Stimulated activated CD4-positive, alpha-beta T cell treated with anti-CD3 and anti-CD28 coated beads, Interleukin-4, amount 100 ng/mL, for 4 hours (primary cell): Measurements from ENCODE around the gene SYT7.

Experiments used
- DNase-seq, 2 experiments: peaks; one replicate each; pipeline ENCODE4 v3.0.0-alpha.2; 2020

The SYT7 gene

GRCh38 chr11:61536676-61537270 is 44.1 kb downstream of the SYT7 start:
- DNase-seq: no peak

DNA sequence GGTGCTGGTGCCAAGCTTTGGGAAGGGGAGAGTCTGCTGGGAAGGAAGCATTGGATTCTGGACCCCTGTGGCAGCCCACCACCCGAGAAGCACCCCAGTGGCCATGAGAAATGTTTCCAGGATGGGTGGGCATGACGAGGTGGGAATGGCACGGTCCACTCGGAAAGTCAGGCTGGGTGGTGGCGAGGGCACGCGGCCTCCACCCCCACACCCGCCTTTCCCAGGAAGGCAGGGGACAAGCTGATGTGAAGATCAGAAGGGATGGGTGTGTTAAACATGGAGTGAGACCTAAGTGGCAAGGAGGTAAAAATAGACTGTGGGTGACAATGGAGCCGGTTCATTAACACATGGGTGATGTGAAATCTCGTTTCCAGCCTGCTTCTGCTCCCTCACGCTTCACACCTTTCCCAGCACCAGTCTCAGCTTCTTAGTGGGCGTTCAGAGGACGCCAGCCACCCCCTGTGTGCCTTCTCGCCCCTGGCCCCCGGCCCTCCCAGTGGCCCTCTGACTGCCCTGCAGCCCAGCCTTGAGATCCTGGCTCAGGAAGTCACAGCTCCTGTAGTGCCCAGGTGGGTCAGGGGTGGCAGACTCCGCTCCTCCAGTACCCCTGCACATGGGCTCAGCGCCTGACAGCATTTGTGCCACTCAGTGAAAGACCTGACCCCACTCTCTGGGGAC is 44.7 kb downstream of the SYT7 start:
- no peak for DNase-seq

DNA sequence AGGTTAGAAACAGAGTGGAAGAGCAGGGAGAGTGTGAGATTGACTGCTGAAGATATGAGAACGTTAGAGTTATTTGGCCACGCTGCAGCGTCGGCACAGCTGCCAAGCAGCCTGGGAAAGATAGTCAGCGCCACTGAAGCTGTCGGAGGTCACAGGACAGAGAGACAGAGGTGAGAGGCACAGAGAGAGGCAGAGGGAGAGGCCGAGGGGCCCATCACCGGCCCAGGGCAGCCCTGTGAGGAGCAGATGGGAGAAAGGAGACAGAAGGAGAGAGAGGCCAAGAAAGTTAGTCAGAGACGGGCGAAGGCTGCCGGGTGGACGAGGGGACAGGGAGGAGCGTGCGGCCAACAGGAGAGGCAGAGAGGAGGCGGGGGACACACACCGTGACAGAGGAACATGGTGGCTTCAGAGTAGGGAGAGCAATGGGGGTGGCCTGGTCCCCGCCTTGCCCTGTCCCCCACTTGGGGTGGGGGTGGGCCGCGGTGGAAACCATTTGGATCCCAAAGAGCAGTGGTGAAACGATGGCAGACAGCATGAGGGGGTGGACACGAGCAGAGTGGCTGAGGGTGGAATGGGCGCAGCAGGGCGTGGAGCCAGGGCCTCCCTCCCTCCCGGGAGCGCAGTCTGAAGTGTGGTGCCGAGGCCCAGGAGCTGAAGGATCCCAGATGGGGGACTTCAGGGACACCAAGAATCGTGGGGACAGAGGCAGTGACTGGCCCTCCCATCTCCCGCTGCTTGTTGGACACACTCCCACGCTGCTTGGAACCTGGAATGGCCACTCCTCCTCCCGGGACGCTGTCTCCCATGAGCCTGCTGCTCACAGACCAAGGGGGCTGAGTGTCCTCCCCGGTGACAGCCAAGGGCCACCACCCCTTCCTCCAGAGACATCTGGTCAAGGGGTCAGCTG is 45.7 kb downstream of the SYT7 start:
- DNase-seq: no peak

DNA sequence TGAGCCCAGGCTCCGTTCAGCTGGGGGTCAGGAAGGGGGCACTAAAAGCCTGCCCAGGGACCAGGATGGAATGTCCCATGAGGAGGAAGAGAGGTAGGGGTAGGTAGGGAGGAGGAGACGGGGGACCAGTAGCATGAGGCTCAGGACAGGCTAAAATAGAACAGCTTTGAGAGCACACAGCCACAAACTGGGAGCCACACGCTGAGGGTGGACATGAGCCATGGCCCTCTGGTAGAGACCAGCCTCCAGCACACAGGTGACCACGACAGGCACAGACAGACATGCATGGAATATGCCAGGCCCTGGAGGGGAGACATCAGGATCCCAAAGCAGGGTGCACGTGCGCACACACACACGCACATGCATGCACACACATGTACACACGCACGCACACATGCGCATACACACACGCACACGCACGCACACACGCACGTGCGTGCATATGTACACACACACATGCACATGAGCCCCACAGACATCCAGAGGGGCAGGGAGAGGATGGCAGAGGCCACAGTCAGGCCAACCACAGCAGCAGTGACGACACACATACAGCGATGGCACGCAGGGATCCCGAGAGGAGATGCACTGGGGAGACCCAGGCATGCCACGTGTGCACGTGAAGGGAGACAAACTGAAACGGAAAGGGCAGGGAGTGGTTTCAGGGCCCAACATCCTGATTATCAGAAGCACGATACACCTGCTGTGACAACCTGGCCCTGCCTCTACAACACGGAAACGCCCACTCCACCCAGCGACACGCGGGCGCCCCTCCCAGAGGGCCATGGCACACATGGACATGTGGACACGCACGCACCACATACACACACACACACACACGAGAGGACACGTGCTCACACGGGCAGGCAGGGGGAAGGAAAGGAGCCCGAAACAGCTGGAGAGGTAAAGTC is 46.6 kb downstream of the SYT7 start:
- no peak for DNase-seq

GRCh38 chr11:61533401-61533800 is 47.5 kb downstream of the SYT7 start:
- DNase-seq: no peak

DNA sequence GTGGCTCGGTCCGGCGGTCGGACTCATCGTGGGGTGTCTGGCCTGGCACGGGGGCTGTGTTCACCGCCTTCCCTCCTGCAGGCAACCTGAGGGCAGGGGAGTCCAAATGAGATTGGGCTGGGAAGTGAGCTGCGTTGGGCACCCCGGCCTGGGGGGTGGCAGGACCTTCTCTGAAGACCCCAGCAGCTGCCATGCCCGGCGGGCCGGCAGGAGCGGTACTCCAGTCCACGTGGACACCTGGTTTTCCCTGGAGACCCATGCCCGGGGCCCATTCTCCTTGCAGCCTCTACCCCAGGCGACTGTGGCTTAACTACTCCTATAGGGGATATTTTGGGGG is 47.9 kb downstream of the SYT7 start:
- no peak for DNase-seq

- peak; percentile 19 to 39 for DNase-seq
Measured at GRCh38 chr11:61532134-61533038, 48.5 kb downstream of the SYT7 start.

GRCh38 chr11:61531044-61531443 is 49.8 kb downstream of the SYT7 start:
- DNase-seq: no peak

DNA sequence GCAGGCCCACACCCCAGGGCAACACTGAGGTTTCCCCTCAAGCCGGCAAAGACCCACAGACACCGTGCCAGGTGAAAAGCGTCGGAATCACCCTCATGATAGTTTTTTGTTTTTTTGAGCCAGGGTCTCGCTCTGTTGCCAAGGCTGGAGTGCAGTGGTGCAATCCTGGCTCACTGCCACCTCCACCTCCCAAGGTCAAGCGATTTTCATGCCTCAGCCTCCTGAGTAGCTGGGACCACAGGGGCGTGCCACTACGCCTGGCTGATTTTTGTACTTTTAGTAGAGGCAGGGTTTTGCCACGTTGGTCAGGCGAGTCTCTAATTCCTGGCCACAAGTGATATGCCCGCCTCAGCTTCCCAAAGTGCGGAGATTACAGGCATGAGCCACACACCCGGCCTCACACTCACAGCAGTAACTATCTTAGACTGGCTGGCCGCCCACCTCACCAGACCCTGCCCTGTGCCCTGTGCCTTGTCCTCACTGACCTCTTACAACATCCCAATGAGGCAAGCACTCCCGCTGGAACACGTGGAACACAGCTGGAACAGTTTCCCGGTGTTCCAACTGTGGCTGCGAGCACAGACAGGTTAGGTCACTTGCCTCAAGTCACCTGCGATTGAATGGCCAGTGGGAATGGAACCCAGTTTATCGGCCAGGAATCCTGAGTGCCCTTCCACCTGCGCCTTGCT is 51.2 kb downstream of the SYT7 start:
- no peak for DNase-seq

DNA sequence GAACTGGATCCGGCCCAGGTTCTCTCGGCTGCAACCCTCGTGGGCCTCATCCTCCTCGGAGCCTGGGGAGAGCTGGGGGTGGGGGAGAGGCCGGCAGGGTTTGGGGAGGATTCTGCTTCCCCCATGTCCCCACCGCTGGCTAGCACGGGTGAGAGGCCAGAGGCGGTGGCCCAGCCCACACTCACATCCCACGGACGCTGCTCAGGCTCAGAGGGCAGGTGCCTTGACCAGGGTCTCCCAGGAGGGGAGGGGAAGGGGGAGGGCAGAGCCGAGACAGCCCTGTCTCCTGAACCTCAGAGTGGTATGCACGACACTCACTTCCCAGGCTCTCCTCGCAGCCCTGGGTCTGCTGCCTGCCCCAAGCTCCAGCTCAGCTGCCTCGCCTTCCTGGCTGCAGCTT is 52.8 kb downstream of the SYT7 start:
- no peak for DNase-seq

GRCh38 chr11:61526956-61527731 is 53.7 kb downstream of the SYT7 start:
- no peak for DNase-seq

DNA sequence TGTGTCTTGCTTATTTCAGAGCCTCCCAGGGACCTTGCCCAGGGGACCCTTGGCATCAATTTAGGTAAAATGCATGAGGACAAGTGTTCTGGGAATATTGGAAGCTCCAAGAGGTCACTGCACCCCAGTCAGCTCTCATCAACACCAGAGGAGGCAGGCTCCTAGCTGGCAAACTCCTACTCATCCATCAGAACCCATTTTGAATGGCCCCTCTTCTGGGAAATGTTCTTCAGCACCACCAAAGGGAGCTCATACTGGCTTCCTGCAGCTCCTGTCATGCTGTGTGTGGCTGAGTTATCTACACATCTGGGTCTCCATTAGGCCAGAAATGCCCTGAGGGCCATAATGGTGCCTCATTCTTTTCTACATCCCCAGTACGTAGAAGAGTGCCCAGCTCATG is 54.6 kb downstream of the SYT7 start:
- DNase-seq: no peak

GRCh38 chr11:61524963-61525587 is 55.8 kb downstream of the SYT7 start:
- DNase-seq: no peak

DNA sequence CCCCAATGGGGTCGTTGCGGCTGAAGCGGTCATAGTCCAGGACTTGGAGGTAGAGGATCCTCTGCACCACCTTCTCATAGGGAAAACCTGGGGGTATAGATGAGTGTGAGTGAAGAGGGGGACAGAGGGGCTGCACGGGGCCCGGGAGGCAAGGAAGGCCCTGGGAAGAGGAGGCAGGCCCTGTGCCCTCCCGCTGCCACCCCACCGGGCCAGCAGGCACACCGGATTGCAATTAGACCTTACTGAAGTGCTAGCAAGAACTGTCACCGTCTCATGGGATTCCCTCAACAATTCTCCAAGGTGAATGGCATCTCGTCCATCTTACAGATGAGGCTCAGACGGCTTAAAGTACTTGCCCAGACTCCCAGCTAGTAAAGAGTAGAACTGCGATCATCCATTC is 56.4 kb downstream of the SYT7 start:
- no peak for DNase-seq

DNA sequence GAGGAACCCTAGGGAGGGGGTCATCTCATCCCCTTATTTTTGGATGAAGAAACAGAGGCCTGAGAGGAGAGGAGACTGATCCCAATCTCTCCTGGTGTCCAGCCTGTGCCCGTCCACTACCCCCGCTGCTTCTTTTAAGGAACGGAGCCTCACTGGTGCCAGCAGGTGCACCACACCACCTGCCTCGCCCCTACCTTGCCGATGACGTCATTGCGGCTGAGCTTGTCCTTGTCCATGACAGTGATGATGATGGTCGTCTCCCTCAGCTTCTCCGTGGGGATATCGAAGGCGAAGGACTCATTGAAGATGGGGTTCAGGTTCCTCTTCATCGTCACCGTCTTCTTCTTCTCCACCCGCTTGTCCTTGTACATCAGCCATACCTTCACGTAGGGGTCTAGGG is 58.0 kb downstream of the SYT7 start:
- no peak for DNase-seq

GRCh38 chr11:61518032-61518795 is 62.7 kb downstream of the SYT7 start:
- DNase-seq: no peak

- peak; percentile 33 to 59 for DNase-seq
Measured at GRCh38 chr11:61516675-61517572, 64.0 kb downstream of the SYT7 start.

DNA sequence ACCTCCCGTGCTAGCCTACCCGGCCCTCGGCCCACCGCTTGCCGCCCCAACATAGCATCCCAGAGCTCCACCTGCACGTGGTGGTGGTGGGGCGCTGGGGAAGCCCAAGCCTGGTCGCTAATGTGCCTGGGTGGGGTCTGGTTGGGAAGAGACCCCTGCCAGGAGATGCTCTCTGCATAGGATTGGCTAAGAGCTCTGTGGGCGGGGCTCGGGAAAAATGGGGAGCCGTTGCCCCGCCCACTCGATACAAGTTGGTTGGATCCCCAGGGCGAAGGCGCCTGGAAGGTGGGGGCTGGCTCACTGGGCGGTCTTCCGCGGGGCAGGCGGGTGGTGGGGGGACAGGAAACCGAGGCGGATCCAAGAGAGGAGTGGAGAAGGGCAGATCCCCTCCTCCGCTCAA is 64.7 kb downstream of the SYT7 start:
- DNase-seq: no peak
